H1 (cell line): ENCODE data around the gene FGF3. TPM values are rescaled to one million over a fixed set of nuclear protein-coding genes. Genes with fewer than 3 reads are reported as not detected.

Source experiments
- CTCF ChIA-PET: fragments of 300-600 bp; sonication (Branson Sonifier 250); formaldehyde crosslinking; loops from one replicate; lab custom pipeline; 2021; ENCODE audit not compliant: partially characterized antibody; lab: Charles Lee
- POLR2A ChIA-PET: fragments of 300-600 bp; sonication (Branson Sonifier 250); formaldehyde crosslinking; loops from one replicate; lab custom pipeline; 2021; ENCODE audit warnings: inconsistent platforms; ENCODE audit not compliant: partially characterized antibody; lab: Charles Lee
- DNase-seq, 2 experiments: peaks; one replicate each; pipeline versions ENCODE4 v3.0.0 to v3.0.0-alpha.2; 2010 to 2022; ENCODE audit warnings: low spot score in 2 of 2, low read depth in 1 of 2, mixed read lengths in 1 of 2
- FAIRE-seq: peaks from 2 replicates; lab custom pipeline; 2011; peaks lifted over from hg19 to GRCh38; lab: Jason Lieb, UNC
- H2AFZ ChIP-seq: 2 replicates; pipeline ENCODE4 v1.8.1; 2012; ENCODE audit warnings: low read length, inconsistent platforms
- H2AK5ac ChIP-seq: 2 replicates; pipeline ENCODE4 v1.6.1; 2013; ENCODE audit warnings: low read depth, low read length
- H2BK120ac ChIP-seq: replicated peaks from 2 replicates; pipeline ENCODE3; 2013; ENCODE audit warnings: low read depth, low read length, inconsistent platforms
- H2BK12ac ChIP-seq: 2 replicates; pipeline ENCODE4 v1.6.1; 2013; ENCODE audit warnings: low read depth, low read length
- H2BK15ac ChIP-seq: 2 replicates; pipeline ENCODE4 v1.6.1; 2013; ENCODE audit warnings: low read length
- H2BK20ac ChIP-seq: 2 replicates; pipeline ENCODE4 v1.6.1; 2013; ENCODE audit warnings: low read length
- H2BK5ac ChIP-seq: 2 replicates; pipeline ENCODE4 v1.6.1; 2013; ENCODE audit warnings: low read depth, low read length
- H3K14ac ChIP-seq: 2 replicates; pipeline ENCODE4 v1.6.1; 2013; ENCODE audit warnings: inconsistent platforms; ENCODE audit not compliant: insufficient read length
- H3K18ac ChIP-seq: 2 replicates; pipeline ENCODE4 v1.6.1; 2013; ENCODE audit warnings: low read length; ENCODE audit errors: extremely low read depth
- H3K23ac ChIP-seq: 2 replicates; pipeline ENCODE4 v1.6.1; 2013; ENCODE audit warnings: inconsistent platforms; ENCODE audit not compliant: insufficient read length
- H3K23me2 ChIP-seq: 2 replicates; pipeline ENCODE4 v1.6.1; 2013; ENCODE audit warnings: low read depth, low read length
- H3K27ac ChIP-seq: 2 replicates; pipeline ENCODE4 v1.6.1; 2011; ENCODE audit warnings: low read depth, low read length, inconsistent platforms
- H3K27me3 ChIP-seq, 4 experiments: replicated peaks in 1 of 4; 1 replicate in 1 of 4; 2 replicates in 3 of 4; pipeline versions ENCODE4 v1.6.1 to v1.8.1; 2011 to 2013; ENCODE audit warnings: low read length in 3 of 4, mild to moderate bottlenecking in 3 of 4, inconsistent platforms in 2 of 4, mixed read lengths in 2 of 4, moderate library complexity in 1 of 4; ENCODE audit not compliant: control insufficient read depth in 3 of 4, insufficient read depth in 3 of 4; ENCODE audit errors: extremely low read depth in 1 of 4
- H3K36me3 ChIP-seq, 4 experiments: 2 replicates each; pipeline versions ENCODE4 v1.6.1 to v1.8.1; 2011 to 2013; ENCODE audit warnings: mild to moderate bottlenecking in 4 of 4, low read length in 3 of 4, moderate library complexity in 2 of 4, control low read depth in 1 of 4, inconsistent platforms in 1 of 4; ENCODE audit not compliant: insufficient read depth in 4 of 4, control insufficient read depth in 2 of 4
- H3K4ac ChIP-seq: replicated peaks from 2 replicates; pipeline ENCODE3; 2013; ENCODE audit warnings: low read length, low read depth, mixed read lengths, inconsistent platforms; ENCODE audit not compliant: insufficient read length
- H3K4me1 ChIP-seq, 4 experiments: replicated peaks in 1 of 4; 1 replicate in 1 of 4; 2 replicates in 3 of 4; pipeline versions ENCODE4 v1.6.1 to v1.8.1; 2011 to 2013; ENCODE audit warnings: low read length in 3 of 4, inconsistent platforms in 2 of 4, mixed read lengths in 1 of 4; ENCODE audit not compliant: insufficient read depth in 4 of 4, control insufficient read depth in 3 of 4
- H3K4me2 ChIP-seq, 2 experiments: 2 replicates each; pipeline versions ENCODE4 v1.6.1 to v1.8.1; 2011 to 2013; ENCODE audit warnings: low read depth in 2 of 2, low read length in 2 of 2, control low read depth in 1 of 2, inconsistent platforms in 1 of 2, mild to moderate bottlenecking in 1 of 2; ENCODE audit not compliant: insufficient read depth in 1 of 2
- H3K4me3 ChIP-seq, 4 experiments: fragments of 200-600, 300-600 bp in 1 of 4; sonication (generic), shearing (Covaris generic), sonication (Bioruptor Twin) in 1 of 4; 2 replicates each; pipeline versions ENCODE4 v1.5.1 to v1.8.1; 2011 to 2016; ENCODE audit warnings: low read length in 4 of 4, low read depth in 3 of 4, control low read depth in 2 of 4, inconsistent platforms in 2 of 4, mild to moderate bottlenecking in 2 of 4, mixed read lengths in 1 of 4, moderate library complexity in 1 of 4; ENCODE audit not compliant: insufficient read depth in 2 of 4; ENCODE audit errors: extremely low read depth in 1 of 4
- H3K56ac ChIP-seq: replicated peaks from 2 replicates; pipeline ENCODE3; 2013; ENCODE audit warnings: low read depth, mild to moderate bottlenecking, mixed read lengths, low read length, inconsistent platforms; ENCODE audit not compliant: insufficient read length
- H3K79me1 ChIP-seq: 2 replicates; pipeline ENCODE4 v1.6.1; 2013; ENCODE audit warnings: low read depth, low read length, control low read depth
- H3K79me2 ChIP-seq, 2 experiments: 2 replicates each; pipeline versions ENCODE4 v1.6.1 to v1.8.1; 2012 to 2013; ENCODE audit warnings: low read length in 2 of 2, mild to moderate bottlenecking in 2 of 2, inconsistent platforms in 1 of 2; ENCODE audit not compliant: insufficient read depth in 2 of 2, control insufficient read depth in 1 of 2
- H3K9ac ChIP-seq, 4 experiments: replicated peaks in 1 of 4; 1 replicate in 1 of 4; 2 replicates in 3 of 4; pipeline versions ENCODE4 v1.6.1 to v1.8.1; 2011 to 2013; ENCODE audit warnings: low read depth in 3 of 4, low read length in 3 of 4, control low read depth in 2 of 4, mild to moderate bottlenecking in 2 of 4, moderate library complexity in 2 of 4, inconsistent platforms in 1 of 4; ENCODE audit errors: extremely low read depth in 1 of 4
- H3K9me3 ChIP-seq, 2 experiments: 2 replicates each; pipeline versions ENCODE4 v1.6.1 to v1.8.1; 2012 to 2013; ENCODE audit warnings: mild to moderate bottlenecking in 2 of 2, moderate library complexity in 2 of 2, control low read depth in 1 of 2, inconsistent platforms in 1 of 2, low read depth in 1 of 2, low read length in 1 of 2, mixed read lengths in 1 of 2; ENCODE audit not compliant: insufficient read depth in 2 of 2
- H4K20me1 ChIP-seq, 2 experiments: replicated peaks in 1 of 2; 2 replicates each; pipeline versions ENCODE3 to v1.8.1; 2011 to 2013; ENCODE audit warnings: inconsistent platforms in 2 of 2, low read length in 2 of 2, mild to moderate bottlenecking in 1 of 2; ENCODE audit not compliant: insufficient read depth in 2 of 2, control insufficient read depth in 1 of 2
- H4K5ac ChIP-seq: 2 replicates; pipeline ENCODE4 v1.6.1; 2013; ENCODE audit warnings: low read length, low read depth, mixed read lengths, inconsistent platforms; ENCODE audit not compliant: insufficient read length
- H4K8ac ChIP-seq: 2 replicates; pipeline ENCODE4 v1.8.0; 2013; ENCODE audit warnings: mild to moderate bottlenecking, moderate library complexity, low read length, inconsistent platforms; ENCODE audit not compliant: insufficient read depth; ENCODE audit errors: extremely low read depth
- H4K91ac ChIP-seq: replicated peaks from 2 replicates; pipeline ENCODE3; 2013; ENCODE audit warnings: low read length, mixed read lengths, inconsistent platforms; ENCODE audit not compliant: insufficient read length
- CEBPB ChIP-seq: IDR thresholded peaks from 2 replicates; pipeline ENCODE4 v1.6.1; 2012; ENCODE audit warnings: low read depth, low read length
- GTF2F1 ChIP-seq: IDR thresholded peaks from 2 replicates; pipeline ENCODE4 v1.6.1; 2012; ENCODE audit warnings: low read depth, low read length, improper control_type of control experiment, borderline replicate concordance
- NRF1 ChIP-seq: IDR thresholded peaks from 2 replicates; pipeline ENCODE4 v1.6.1; 2011; ENCODE audit warnings: mild to moderate bottlenecking, low read depth, low read length, improper control_type of control experiment
- PHF8 ChIP-seq: fragments of 200-600 bp; sonication (generic); conservative IDR thresholded peaks from 2 replicates; pipeline ENCODE4 v1.7.1; 2012; ENCODE audit warnings: low read depth, mild to moderate bottlenecking, inconsistent platforms, low read length, moderate library complexity
- RNF2 ChIP-seq: fragments of 200-900, 300-1000 bp; sonication (generic); IDR thresholded peaks from 2 replicates; pipeline ENCODE4 v1.7.1; 2016; ENCODE audit warnings: borderline replicate concordance, low read depth, mild to moderate bottlenecking, antibody characterized with exemption, low read length; ENCODE audit not compliant: poor library complexity, severe bottlenecking; ENCODE audit errors: missing control alignments
- SIN3A ChIP-seq, 2 experiments: IDR thresholded peaks in 1 of 2; conservative IDR thresholded peaks in 1 of 2; 2 replicates each; pipeline ENCODE4 v1.6.1; 2011 to 2012; ENCODE audit warnings: low read length in 2 of 2, improper control_type of control experiment in 1 of 2, low read depth in 1 of 2, mild to moderate bottlenecking in 1 of 2
- ZNF274 ChIP-seq: IDR thresholded peaks from 2 replicates; pipeline ENCODE4 v1.7.0; 2012; ENCODE audit warnings: low read length, borderline replicate concordance; ENCODE audit errors: extremely low read depth
- WGBS, 2 experiments: shearing (Covaris generic) in 1 of 2; methylation state at CpG; one replicate each; pipeline versions ENCODE4 v1.1.6 to v1.1.7; 2013 to 2015; ENCODE audit warnings: low lambda C conversion rate in 2 of 2, mixed read lengths in 2 of 2, inconsistent platforms in 1 of 2, low coverage in 1 of 2, missing lambda C conversion rate in 1 of 2; ENCODE audit not compliant: insufficient replicate concordance in 2 of 2, insufficient coverage in 1 of 2, insufficient read length in 1 of 2; ENCODE audit errors: extremely low coverage in 1 of 2, missing lambda C conversion rate in 1 of 2; 5-methylcytosine and 5-hydroxymethylcytosine counted together
- polyA plus RNA-seq, 7 experiments: library from polyadenylated mRNA; depleted of rRNA in 3 of 7; stranded (reverse) in 5 of 7; unstranded in 2 of 7; fragments of >200 nt in 5 of 7; fragments of 200-250 nt in 2 of 7; gene quantifications; 1 replicate in 5 of 7; 2 replicates in 1 of 7; 4 replicates in 1 of 7; pipeline versions ENCODE4 v1.2.1 to v1.2.3, GENCODE V29; 2011 to 2013; ENCODE audit warnings: missing spikeins in 2 of 7, mixed read lengths in 2 of 7
- total RNA-seq: library from RNA; stranded (reverse); fragmentation: NEBNext Ultra II Directional; extraction: Animal tissue kit (Norgen Biotek cat#: 25700); gene quantifications from 2 replicates; pipeline ENCODE4 v1.2.1, GENCODE V29; 2021
- TF ChIP-seq, protein P1 (sequence below), 3 experiments: IDR thresholded peaks; 1 replicate in 2 of 3; 2 replicates in 1 of 3; pipeline versions ENCODE4 v1.5.1 to v1.6.1; 2011; ENCODE audit warnings: low read length in 3 of 3, mild to moderate bottlenecking in 3 of 3, inconsistent platforms in 2 of 3, low read depth in 1 of 3, moderate library complexity in 1 of 3; ENCODE audit not compliant: insufficient read depth in 1 of 3; ENCODE audit errors: control extremely low read depth in 1 of 3

Gene FGF3
- total and polyA plus RNA-seq, 2 of the 8 experiments (the other 6 are each of a cell fraction or from before 2014, with no cell fraction given): not detected

DNA sequence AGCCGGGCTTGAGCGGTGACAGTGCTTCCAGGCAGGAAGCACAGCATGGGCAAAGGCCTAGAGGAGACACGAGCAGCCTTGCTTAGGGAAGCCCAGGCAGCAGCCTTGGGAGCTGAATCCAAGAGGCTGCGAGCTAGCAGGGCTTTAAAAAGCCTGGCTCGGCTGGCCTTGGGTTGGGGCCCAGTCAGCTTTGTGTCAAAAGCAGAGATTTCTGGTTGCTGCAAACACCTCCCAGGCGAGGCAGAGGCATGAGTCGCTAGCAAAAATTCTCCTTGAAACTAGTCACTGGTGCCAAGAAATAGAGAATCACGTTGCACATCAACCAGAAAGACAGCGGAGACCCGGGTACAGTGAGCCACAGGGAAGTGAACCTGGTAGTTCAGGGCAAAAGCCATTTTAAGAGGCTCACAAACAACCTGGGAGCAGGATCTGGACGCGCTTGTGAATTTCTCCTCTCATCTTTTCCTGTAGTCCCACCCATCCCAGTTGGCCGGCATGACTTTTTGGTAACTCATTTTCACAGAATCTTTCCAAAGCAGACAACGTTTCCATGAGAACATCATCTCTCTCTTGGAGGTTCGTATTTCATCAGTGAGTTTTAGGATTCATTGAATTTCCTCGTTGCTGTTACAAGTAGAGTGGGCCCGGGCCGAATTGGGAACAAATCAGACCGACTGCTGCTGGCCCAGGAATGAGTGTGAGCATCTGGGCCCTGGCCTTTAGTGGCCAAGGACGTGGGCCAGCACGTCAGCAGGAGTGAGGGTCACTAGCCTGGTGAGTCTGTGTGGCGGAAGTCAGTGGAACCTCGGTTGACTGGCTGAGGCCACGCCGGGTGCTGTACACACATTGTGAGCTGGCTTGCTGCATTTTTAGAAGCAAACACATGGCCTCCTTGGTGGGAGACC lies 27.7 kb downstream of the FGF3 start:
- 88% methylated on average over 25 of the region's 25 CpGs; no CpG with 5 or more reads in 1 of the 2 experiments for WGBS, 2 experiments
- peak overlapping the region; percentile 18; the same call in 1 of the 2 replicates for H2BK15ac ChIP-seq
- peak overlapping the region; percentile 62; the same call in 1 of the 2 replicates for H4K8ac ChIP-seq
- no peak overlapping the region for H3K4me3 ChIP-seq
- H3K9ac ChIP-seq: no peak overlapping the region
- no peaks in the 10 kb centered on the region for H3K23me2 ChIP-seq
- H3K4me1 ChIP-seq: peaks cover 0 to 11% (median 2%) of the 10 kb centered on the region in 4 experiments; a peak in 2 of 7 replicates
- no peaks in the 10 kb centered on the region for H3K79me1 ChIP-seq
- H3K27me3 ChIP-seq: no peaks in the 10 kb centered on the region
- H2AK5ac ChIP-seq: no peak overlapping the region
- H2BK5ac ChIP-seq: no peak overlapping the region
- no peak overlapping the region for H3K23ac ChIP-seq
- no peak overlapping the region for H3K4ac ChIP-seq
- no peak overlapping the region for H3K27ac ChIP-seq
- H3K9me3 ChIP-seq: no peaks in the 10 kb centered on the region
- CTCF ChIA-PET: interaction anchor here (1.0 to 2.0 kb wide), 3 partner anchors 10 to 121 kb away, joined by 3 to 11 read pairs (median 3); no protein-coding TSS in a partner anchor
- no peaks in the 10 kb centered on the region for H3K36me3 ChIP-seq
- H3K4me2 ChIP-seq: no peak overlapping the region
- no peak overlapping the region for H2BK12ac ChIP-seq
- H2BK120ac ChIP-seq: no peak overlapping the region
- POLR2A ChIA-PET: no interaction called here
- no peaks in the 10 kb centered on the region for H3K79me2 ChIP-seq
- DNase-seq (no peak), FAIRE-seq (no peak)
- no peak overlapping the region for H4K91ac ChIP-seq
- no peak overlapping the region for H3K14ac ChIP-seq
- H2AFZ ChIP-seq: no peak overlapping the region
- no peak overlapping the region for H3K56ac ChIP-seq
- H2BK20ac ChIP-seq: no peak overlapping the region
- H4K20me1 ChIP-seq: no peaks in the 10 kb centered on the region
- no peak overlapping the region for H4K5ac ChIP-seq
- peak overlapping the region; percentile 63; the same call in 1 of the 2 replicates for H3K18ac ChIP-seq
- TF ChIP-seq PHF8: no peak
- no peak for TF ChIP-seq GTF2F1
- TF ChIP-seq SIN3A (conservative IDR thresholded peaks at IDR 0.05 in 1 of 2, IDR thresholded peaks at IDR 0.05 in 1 of 2; ENCODE audit: low read depth in 1 of 2, low read length in 2 of 2): no peak
- no peak for TF ChIP-seq RNF2
- no peak for TF ChIP-seq ZNF274
- TF ChIP-seq, protein P1, sequence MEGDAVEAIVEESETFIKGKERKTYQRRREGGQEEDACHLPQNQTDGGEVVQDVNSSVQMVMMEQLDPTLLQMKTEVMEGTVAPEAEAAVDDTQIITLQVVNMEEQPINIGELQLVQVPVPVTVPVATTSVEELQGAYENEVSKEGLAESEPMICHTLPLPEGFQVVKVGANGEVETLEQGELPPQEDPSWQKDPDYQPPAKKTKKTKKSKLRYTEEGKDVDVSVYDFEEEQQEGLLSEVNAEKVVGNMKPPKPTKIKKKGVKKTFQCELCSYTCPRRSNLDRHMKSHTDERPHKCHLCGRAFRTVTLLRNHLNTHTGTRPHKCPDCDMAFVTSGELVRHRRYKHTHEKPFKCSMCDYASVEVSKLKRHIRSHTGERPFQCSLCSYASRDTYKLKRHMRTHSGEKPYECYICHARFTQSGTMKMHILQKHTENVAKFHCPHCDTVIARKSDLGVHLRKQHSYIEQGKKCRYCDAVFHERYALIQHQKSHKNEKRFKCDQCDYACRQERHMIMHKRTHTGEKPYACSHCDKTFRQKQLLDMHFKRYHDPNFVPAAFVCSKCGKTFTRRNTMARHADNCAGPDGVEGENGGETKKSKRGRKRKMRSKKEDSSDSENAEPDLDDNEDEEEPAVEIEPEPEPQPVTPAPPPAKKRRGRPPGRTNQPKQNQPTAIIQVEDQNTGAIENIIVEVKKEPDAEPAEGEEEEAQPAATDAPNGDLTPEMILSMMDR (IDR thresholded peaks at IDR 0.05; ENCODE audit: control extremely low read depth in 1 of 3, insufficient read depth in 1 of 3, low read depth in 1 of 3, low read length in 3 of 3): no peak
- no peak for TF ChIP-seq CEBPB
- no peak for TF ChIP-seq NRF1
